Endothelial cell of umbilical vein (primary cell): ENCODE measurements around the gene TMEM125. TPM values are rescaled to one million over a fixed set of nuclear protein-coding genes. Genes with fewer than 3 reads are reported as not detected.

Source experiments
- BruUV-seq: library from RNA; stranded (reverse); fragments of 400-500 nt; replicated peaks from 2 replicates; lab custom pipeline; 2021; lab: Mats Ljungman, UMichigan
- CTCF ChIA-PET: fragments of 300-600, 350-600 bp; sonication (Branson Sonifier 250); formaldehyde crosslinking; loops from one replicate; lab custom pipeline; 2021; ENCODE audit warnings: antibody characterized with exemption, inconsistent platforms; lab: Charles Lee
- POLR2A ChIA-PET: fragments of 300-600, 350-600 bp; sonication (Branson Sonifier 250); formaldehyde crosslinking; loops from one replicate; lab custom pipeline; 2021; ENCODE audit warnings: antibody characterized with exemption, inconsistent platforms; lab: Charles Lee
- DNase-seq: peaks from one replicate; pipeline ENCODE4 v3.0.0-alpha.2; 2011; ENCODE audit warnings: low read depth, low spot score
- FAIRE-seq: peaks from 2 replicates; lab custom pipeline; 2011; peaks lifted over from hg19 to GRCh38; lab: Jason Lieb, UNC
- H2AFZ ChIP-seq: 2 replicates; pipeline ENCODE4 v1.6.0; 2012; ENCODE audit warnings: low read depth, low read length, control low read depth, inconsistent platforms
- H3K27ac ChIP-seq: 2 replicates; pipeline ENCODE4 v1.5.1; 2011; ENCODE audit warnings: low read depth, mild to moderate bottlenecking, control low read depth, low read length, moderate library complexity; ENCODE audit not compliant: insufficient read depth
- H3K27me3 ChIP-seq, 2 experiments: 2 replicates each; pipeline versions ENCODE4 v1.6.0 to v1.6.1; 2011; ENCODE audit warnings: low read length in 2 of 2, mixed read lengths in 1 of 2; ENCODE audit not compliant: control insufficient read depth in 2 of 2, insufficient read depth in 2 of 2
- H3K36me3 ChIP-seq, 2 experiments: 2 replicates in 1 of 2; 3 replicates in 1 of 2; pipeline ENCODE4 v1.5.1; 2011; ENCODE audit warnings: low read length in 2 of 2, mild to moderate bottlenecking in 1 of 2, moderate library complexity in 1 of 2; ENCODE audit not compliant: control insufficient read depth in 2 of 2, insufficient read depth in 2 of 2; ENCODE audit errors: extremely low read depth in 1 of 2
- H3K4me1 ChIP-seq: 3 replicates; pipeline ENCODE4 v1.5.1; 2011; ENCODE audit warnings: mild to moderate bottlenecking, low read length; ENCODE audit not compliant: control insufficient read depth, insufficient read depth; ENCODE audit errors: extremely low read depth
- H3K4me2 ChIP-seq: 2 replicates; pipeline ENCODE4 v1.6.1; 2011; ENCODE audit warnings: low read length, control low read depth, mixed read lengths; ENCODE audit not compliant: insufficient read depth
- H3K4me3 ChIP-seq, 3 experiments: fragments of 200-600 bp in 1 of 3; sonication (generic), shearing (Covaris generic) in 1 of 3; replicated peaks in 1 of 3; 2 replicates each; pipeline ENCODE4 v1.5.1; 2011 to 2016; ENCODE audit warnings: control low read depth in 3 of 3, low read length in 3 of 3, mild to moderate bottlenecking in 2 of 3, inconsistent platforms in 1 of 3, low read depth in 1 of 3, moderate library complexity in 1 of 3; ENCODE audit not compliant: insufficient read depth in 1 of 3
- H3K79me2 ChIP-seq: 2 replicates; pipeline ENCODE4 v1.6.0; 2012; ENCODE audit warnings: low read length, inconsistent platforms; ENCODE audit not compliant: control insufficient read depth, insufficient read depth
- H3K9ac ChIP-seq: replicated peaks from 2 replicates; pipeline ENCODE3; 2011; ENCODE audit warnings: low read length, control low read depth; ENCODE audit not compliant: insufficient read depth; ENCODE audit errors: extremely low read depth
- H3K9me1 ChIP-seq: replicated peaks from 3 replicates; pipeline ENCODE4 v1.6.0; 2011; ENCODE audit warnings: mild to moderate bottlenecking, low read length; ENCODE audit not compliant: control insufficient read depth, insufficient read depth; ENCODE audit errors: extremely low read depth
- H3K9me3 ChIP-seq: replicated peaks from 2 replicates; pipeline ENCODE4 v1.5.1; 2012; ENCODE audit warnings: low read length, inconsistent platforms; ENCODE audit not compliant: control insufficient read depth, insufficient read depth
- H4K20me1 ChIP-seq: replicated peaks from 2 replicates; pipeline ENCODE3; 2011; ENCODE audit warnings: mild to moderate bottlenecking, low read length; ENCODE audit not compliant: control insufficient read depth, insufficient read depth; ENCODE audit errors: extremely low read depth
- CTCF ChIP-seq, 2 donors: IDR thresholded peaks; 1 replicate in 1 of 2; 2 replicates in 1 of 2; pipeline ENCODE4 v1.5.1; 2011; ENCODE audit warnings: low read length in 2 of 2, mild to moderate bottlenecking in 2 of 2, moderate library complexity in 2 of 2, control low read depth in 1 of 2, inconsistent platforms in 1 of 2, low read depth in 1 of 2; ENCODE audit not compliant: insufficient read depth in 1 of 2; ENCODE audit errors: extremely low read depth in 1 of 2
- EZH2 ChIP-seq: IDR thresholded peaks from 2 replicates; pipeline ENCODE4 v1.6.1; 2012; ENCODE audit warnings: borderline replicate concordance, low read depth, mild to moderate bottlenecking, moderate library complexity, low read length, inconsistent platforms; ENCODE audit not compliant: severe bottlenecking
- FOS ChIP-seq: IDR thresholded peaks from 2 replicates; pipeline ENCODE4 v1.6.1; 2011; ENCODE audit warnings: mild to moderate bottlenecking, low read length, moderate library complexity, borderline replicate concordance; ENCODE audit not compliant: insufficient read depth
- GATA2 ChIP-seq: IDR thresholded peaks from 2 replicates; pipeline ENCODE4 v1.7.0; 2011; ENCODE audit warnings: low read depth, mild to moderate bottlenecking, moderate library complexity, mixed read lengths, low read length; ENCODE audit not compliant: insufficient read length, insufficient read depth
- JUN ChIP-seq: IDR thresholded peaks from 2 replicates; pipeline ENCODE4 v1.6.1; 2011; ENCODE audit warnings: borderline replicate concordance, low read depth; ENCODE audit not compliant: insufficient read length, insufficient read depth
- MAX ChIP-seq: IDR thresholded peaks from 2 replicates; pipeline ENCODE4 v1.6.1; 2011; ENCODE audit not compliant: insufficient read depth, insufficient read length
- MYC ChIP-seq: IDR thresholded peaks from one replicate; pipeline ENCODE4 v1.6.1; 2011; ENCODE audit warnings: mild to moderate bottlenecking, low read depth, low read length
- POLR2A ChIP-seq: IDR thresholded peaks from 2 replicates; pipeline ENCODE4 v1.6.1; 2012; ENCODE audit warnings: low read depth, mild to moderate bottlenecking, control low read depth, low read length
- POLR2AphosphoS5 ChIP-seq: IDR thresholded peaks from 2 replicates; pipeline ENCODE4 v1.6.1; 2012; ENCODE audit warnings: low read depth, mild to moderate bottlenecking, control low read depth, low read length, moderate library complexity; ENCODE audit not compliant: insufficient read depth
- dilution Hi-C: fragments of 300-500 bp; cut with MboI; formaldehyde crosslinking; loops from one replicate; pipeline ENCODE4 v1.15.0; 2019; ENCODE audit warnings: low sequenced_read_pairs; ENCODE audit not compliant: extremely low pct_ligation_motif_present
- intact Hi-C: fragments of 100-400 bp; cut with micrococcal nuclease; formaldehyde crosslinking; loops from one replicate; pipeline ENCODE4 v1.10.0; 2022
- polyA plus RNA-seq, 4 experiments: library from polyadenylated mRNA; depleted of rRNA in 3 of 4; stranded (reverse) in 3 of 4; unstranded in 1 of 4; fragments of >200 nt; gene quantifications; 2 replicates each; pipeline versions ENCODE4 v1.2.1 to v1.2.3, GENCODE V29; 2011 to 2012; ENCODE audit warnings: missing spikeins in 1 of 4
- total RNA-seq: library from RNA; stranded (reverse); gene quantifications from 2 replicates; pipeline ENCODE4 v1.2.3, GENCODE V29; 2021

TMEM125 gene
- total and polyA plus RNA-seq, 2 donors (not counting 3 experiments of a cell fraction or from before 2014, with no cell fraction given), result 0.17 TPM; not detected in 1

GRCh38 chr1:43302201-43302600, 32.4 kb downstream of the TMEM125 start:
- Histone ChIP-seq H3K27ac (peak overlapping the region; percentile 84), H3K9ac (peak overlapping the region; percentile 96), H4K20me1 (no peaks in the 10 kb centered on the region), H3K9me1 (no peaks in the 10 kb centered on the region), H3K9me3 (no peaks in the 10 kb centered on the region), H3K4me2 (peak overlapping the region; percentile 98), H3K79me2 (peaks cover 64% of the 10 kb centered on the region), H3K4me3 (peak overlapping the region; percentile 47 to 96 (median 76)), H3K27me3 (no peaks in the 10 kb centered on the region), H3K36me3 (peaks cover 12 to 25% of the 10 kb centered on the region in 2 experiments), H3K4me1 (peaks cover 37% of the 10 kb centered on the region), H2AFZ (no peak overlapping the region)
- CTCF ChIA-PET, result interaction anchor here (1.2 to 3.3 kb wide), 7 partner anchors 22 to 112 kb away, joined by 3 to 32 read pairs (median 9); partner anchors contain the start of gene CDC20
- POLR2A ChIA-PET, result interaction anchor here (1.0 kb wide), 1 partner anchor 9 kb away, joined by 3 read pairs; no protein-coding TSS in a partner anchor
- intact Hi-C loops (loop anchor here (1.0 to 5.0 kb wide), 3 partner anchors 64 to 170 kb away; no protein-coding TSS in a partner anchor), dilution Hi-C loops (no loop called here)
- DNase-seq, result peak; percentile 19
- no TSS peak for BruUV-seq
- TF ChIP-seq GATA2 (no peak), POLR2A (no peak), POLR2AphosphoS5 (no peak), JUN (no peak), MAX (no peak), MYC (no peak), FOS (no peak), EZH2 (no peak), CTCF (IDR thresholded peaks at IDR 0.05; ENCODE audit: extremely low read depth in 1 of 2, insufficient read depth in 1 of 2, low read depth in 1 of 2, low read length in 2 of 2) (no peak)
- peak; percentile 71 for FAIRE-seq
